ENCODE measurements around the gene GPRIN1. TPM values are rescaled to one million over a fixed set of nuclear protein-coding genes. Genes with fewer than 3 reads are reported as not detected.
A peak's percentile ranks its signal among the peaks of the same experiment; 100 is the strongest.

The GPRIN1 gene
- polyA plus RNA-seq, 1 of the 3 experiments (the other 2 are of a cell fraction) = 6.6 TPM

- Histone ChIP-seq H3K4me1 (ENCODE audit: control insufficient read depth in 1 of 2, insufficient read depth in 2 of 2, low read depth in 1 of 2, low read length in 1 of 2) (peaks cover 1 to 43% of the 10 kb centered on the region in 2 experiments; a peak in 2 of 4 replicates), H4K20me1 (ENCODE audit: insufficient read depth) (peaks cover 28% of the 10 kb centered on the region; the same call in 1 of the 2 replicates), H3K36me3 (replicated peaks in 1 of 2; ENCODE audit: control insufficient read depth in 1 of 2, insufficient read depth in 2 of 2, low read length in 1 of 2) (no peaks in the 10 kb centered on the region), H3K27me3 (ENCODE audit: insufficient read depth) (no peaks in the 10 kb centered on the region), H3K9me2 (no peaks in the 10 kb centered on the region), H2AFZ (ENCODE audit: low read depth) (no peak overlapping the region), H3K4me3 (ENCODE audit: low read depth in 2 of 2, low read length in 1 of 2) (peak overlapping the region; percentile 68 to 69), H3K9me3 (no peaks in the 10 kb centered on the region), H3F3A (replicated peaks; ENCODE audit: insufficient read depth) (peaks cover 4% of the 10 kb centered on the region), H3K4me2 (peak overlapping the region; percentile 90), H3K9ac (peak overlapping the region; percentile 51; the same call in 1 of the 2 replicates), H3K27ac (ENCODE audit: low read depth in 2 of 2, low read length in 1 of 2) (peak overlapping the region in 1 of 2 experiments; percentile 29; a peak in 2 of 4 replicates), H3K79me2 (ENCODE audit: insufficient read depth) (peaks cover 21% of the 10 kb centered on the region)
- 59% methylated on average over 15 of the region's 46 CpGs for WGBS (ENCODE audit: low lambda C conversion rate)
- POLR2A ChIA-PET = interaction anchor here (1.1 kb wide), 1 partner anchor 13 kb away, joined by 3 read pairs; no protein-coding TSS in a partner anchor
- CTCF ChIA-PET = interaction anchor here (0.6 to 2.5 kb wide), 4 partner anchors 31 to 192 kb away, joined by 3 to 9 read pairs (median 4); partner anchors contain the start of gene CLTB
- no peak for DNase-seq
- TF ChIP-seq MAX (IDR thresholded peaks at IDR 0.05; ENCODE audit: low read depth) (0 out of 2 replicates have a peak, but pooled peaks have one; percentile 25), MEF2A (IDR thresholded peaks at IDR 0.05; ENCODE audit: borderline replicate concordance, low read depth) (no peak), CTCF (IDR thresholded peaks at IDR 0.05) (0 out of 2 replicates have a peak, but pooled peaks have one; percentile 7), CHD2 (IDR thresholded peaks at IDR 0.05; ENCODE audit: low read length, partially characterized antibody) (peak; percentile 38), REST (IDR thresholded peaks at IDR 0.05; ENCODE audit: low read depth, low read length) (no peak), ELF1 (IDR thresholded peaks at IDR 0.05) (no peak), MXI1 (IDR thresholded peaks at IDR 0.05; ENCODE audit: low read depth, low read length) (peak; percentile 45; the same call in 1 of the 2 replicates), RXRA (IDR thresholded peaks at IDR 0.05; ENCODE audit: borderline replicate concordance, low read depth) (no peak)
These were observed 826 bp downstream of the GPRIN1 start for GRCh38 chr5:176608937-176609723.
